Measurements from ENCODE around the gene GLMN.

GLMN gene

GRCh38 chr1:92240034-92240433 lies 58.8 kb downstream of the GLMN start:
- no peak for DNase-seq (ENCODE audit: low spot score)
- POLR2A ChIA-PET (ENCODE audit: low non-redundant PET), result no interaction called here
- H3K27ac ChIP-seq, result no peak overlapping the region
- no peak for TF ChIP-seq CTCF (conservative IDR thresholded peaks at IDR 0.05; ENCODE audit: low read depth)
- CTCF ChIA-PET, result no interaction called here

GRCh38 chr1:92230736-92231135 lies 68.1 kb downstream of the GLMN start:
- no peak overlapping the region for H3K27ac ChIP-seq
- POLR2A ChIA-PET (ENCODE audit: low non-redundant PET), result no interaction called here
- no peak for TF ChIP-seq CTCF (conservative IDR thresholded peaks at IDR 0.05; ENCODE audit: low read depth)
- DNase-seq (ENCODE audit: low spot score), result no peak
- CTCF ChIA-PET, result no interaction called here

- ChIA-PET POLR2A (ENCODE audit: low non-redundant PET) (no interaction called here), CTCF (interaction anchor here (0.6 kb wide), 1 partner anchor 296 kb away, joined by 3 read pairs; no protein-coding TSS in a partner anchor)
- no peak overlapping the region for H3K27ac ChIP-seq
- TF ChIP-seq CTCF (conservative IDR thresholded peaks at IDR 0.05; ENCODE audit: low read depth), result no peak
- DNase-seq (ENCODE audit: low spot score), result no peak
These were observed 70.4 kb downstream of the GLMN start for GRCh38 chr1:92228401-92228800.

GRCh38 chr1:92219028-92219427 lies 79.8 kb downstream of the GLMN start:
- H3K27ac ChIP-seq, result no peak overlapping the region
- ChIA-PET POLR2A (ENCODE audit: low non-redundant PET) (no interaction called here), CTCF (no interaction called here)
- no peak for TF ChIP-seq CTCF (conservative IDR thresholded peaks at IDR 0.05; ENCODE audit: low read depth)
- no peak for DNase-seq (ENCODE audit: low spot score)

GRCh38 chr1:92218559-92218958 lies 80.2 kb downstream of the GLMN start:
- POLR2A ChIA-PET (ENCODE audit: low non-redundant PET), result no interaction called here
- CTCF ChIA-PET, result no interaction called here
- TF ChIP-seq CTCF (conservative IDR thresholded peaks at IDR 0.05; ENCODE audit: low read depth), result no peak
- no peak for DNase-seq (ENCODE audit: low spot score)
- H3K27ac ChIP-seq, result no peak overlapping the region

GRCh38 chr1:92217721-92218120 lies 81.1 kb downstream of the GLMN start, which contains the start of gene C1orf146:
C1orf146 (plus strand) TSS chr1:92217915; CDS start chr1:92231421, 13,506 bp downstream.
- no peak for TF ChIP-seq CTCF (conservative IDR thresholded peaks at IDR 0.05; ENCODE audit: low read depth)
- ChIA-PET POLR2A (ENCODE audit: low non-redundant PET) (no interaction called here), CTCF (no interaction called here)
- DNase-seq (ENCODE audit: low spot score), result no peak
- H3K27ac ChIP-seq, result no peak within 1 kb of the TSS

GRCh38 chr1:92211166-92211565 lies 87.6 kb downstream of the GLMN start:
- no peak for TF ChIP-seq CTCF (conservative IDR thresholded peaks at IDR 0.05; ENCODE audit: low read depth)
- no peak for DNase-seq (ENCODE audit: low spot score)
- CTCF ChIA-PET, result interaction anchor here (0.6 kb wide), 1 partner anchor 1880 kb away, joined by 3 read pairs; no protein-coding TSS in a partner anchor
- POLR2A ChIA-PET (ENCODE audit: low non-redundant PET), result no interaction called here
- H3K27ac ChIP-seq, result no peak overlapping the region
